NCI-H345 treated with DMSO at 0.1 percent for 48 hours (cell line): ENCODE data around the gene OTOG.

Experiments used
- DNase-seq: peaks from one replicate; lab custom pipeline; 2025; ENCODE audit not compliant: unreplicated experiment; lab: John Stamatoyannopoulos, UW

OTOG gene

GRCh38 chr11:17538054-17538453, 9.0 kb upstream of the OTOG start:
- DNase-seq: no peak

- DNase-seq: no peak
These were observed 8.3 kb upstream of the OTOG start for GRCh38 chr11:17538731-17539130.

DNA sequence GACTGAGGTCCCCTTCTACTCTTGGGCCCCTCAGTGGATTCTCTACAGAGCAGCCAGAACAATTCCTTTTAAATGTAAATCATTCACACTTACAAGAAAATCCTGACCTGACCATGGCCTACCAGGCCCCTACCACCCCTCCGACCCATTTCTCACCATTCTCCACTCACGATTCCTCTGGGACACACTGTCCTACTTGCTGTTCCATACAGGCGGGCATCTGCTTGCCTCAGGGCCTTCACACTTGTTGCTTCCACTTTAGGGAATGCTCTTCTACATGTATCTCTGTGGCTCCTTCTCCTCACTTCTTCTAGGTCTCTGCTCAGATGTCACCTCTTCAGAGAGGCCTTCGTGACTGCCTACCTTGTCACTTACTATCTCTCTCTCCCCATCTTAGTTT, 6.3 kb upstream of the OTOG start:
- DNase-seq: no peak

DNA sequence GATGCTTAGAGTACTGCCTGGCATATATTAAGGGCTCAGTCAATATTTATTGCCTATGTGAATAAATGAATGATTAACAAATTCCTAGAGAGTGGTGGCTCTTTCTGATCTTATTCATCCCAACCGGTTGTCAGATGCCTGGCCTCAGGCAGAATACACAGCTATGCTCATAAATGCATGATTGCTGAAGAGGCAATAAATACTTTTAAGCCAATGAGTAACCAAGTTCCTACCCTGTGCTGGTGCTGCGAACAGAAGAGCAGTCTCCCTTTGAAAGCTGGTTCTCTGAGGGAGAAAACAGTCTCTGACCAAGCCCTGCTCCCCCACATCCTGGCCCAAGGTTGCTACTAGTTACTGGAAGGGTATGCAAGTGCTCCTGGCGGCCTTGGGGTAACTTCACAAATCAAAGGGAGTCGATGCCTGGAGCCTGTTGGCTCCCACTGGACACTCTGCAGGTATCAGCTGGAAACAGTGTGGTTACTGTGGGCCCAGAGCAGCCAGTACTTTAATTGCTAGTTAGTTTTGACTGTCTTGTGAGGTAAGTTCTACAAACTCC, 5.7 kb upstream of the OTOG start:
- DNase-seq: no peak

GRCh38 chr11:17542249-17542648, 4.8 kb upstream of the OTOG start:
- no peak for DNase-seq

- no peak for DNase-seq
These were observed 4.0 kb upstream of the OTOG start for GRCh38 chr11:17543041-17543440.

- no peak for DNase-seq
These were observed 3.4 kb upstream of the OTOG start for GRCh38 chr11:17543574-17544180.

GRCh38 chr11:17544181-17544622, 2.9 kb upstream of the OTOG start, which contains the start of gene USH1C:
USH1C (minus strand) TSS chr11:17544416; CDS start chr11:17544307, 109 bp downstream.
- DNase-seq: no peak

- DNase-seq: no peak
These were observed 819 bp upstream of the OTOG start for GRCh38 chr11:17546240-17546639.

DNA sequence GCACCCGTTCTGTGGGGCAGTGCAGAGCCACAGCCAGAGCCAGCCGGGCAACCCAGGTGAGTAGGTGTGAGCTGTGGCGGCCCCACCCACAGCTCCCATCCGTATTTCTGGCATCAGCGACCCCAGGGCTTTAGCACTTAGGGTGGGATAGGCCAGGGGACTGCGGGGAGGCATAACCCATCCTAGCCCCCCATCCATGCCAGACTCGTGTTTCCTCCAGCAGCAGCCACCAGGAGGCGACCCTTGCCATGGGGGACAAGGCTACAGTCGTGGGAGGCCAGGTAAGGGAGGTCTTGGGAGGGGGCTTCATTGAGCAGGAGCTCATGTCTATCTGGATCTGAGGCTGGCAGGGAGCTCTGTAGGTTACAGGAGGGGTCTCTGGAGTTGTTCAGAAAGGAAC, 873 bp downstream of the OTOG start:
- no peak for DNase-seq

DNA sequence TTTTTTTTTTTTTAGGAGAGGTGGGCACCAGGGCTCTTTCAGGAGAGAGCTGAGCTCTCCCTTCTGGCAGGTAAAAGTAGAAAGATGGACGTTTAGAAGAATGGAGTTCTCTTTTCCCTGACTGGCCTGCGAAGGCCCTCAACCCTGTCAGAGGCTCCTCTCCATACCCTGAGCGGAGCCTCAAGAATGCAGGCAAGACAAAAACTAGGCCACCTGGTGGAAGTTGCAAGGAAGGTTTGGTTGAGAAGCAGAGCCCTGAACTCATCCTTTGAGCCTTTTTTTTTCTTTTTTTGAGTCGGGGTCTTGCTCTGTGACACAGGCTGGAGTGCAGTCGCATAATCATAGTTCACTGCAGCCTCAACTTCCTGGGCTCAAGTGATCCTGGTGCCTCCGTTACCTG, 1.4 kb downstream of the OTOG start:
- no peak for DNase-seq

DNA sequence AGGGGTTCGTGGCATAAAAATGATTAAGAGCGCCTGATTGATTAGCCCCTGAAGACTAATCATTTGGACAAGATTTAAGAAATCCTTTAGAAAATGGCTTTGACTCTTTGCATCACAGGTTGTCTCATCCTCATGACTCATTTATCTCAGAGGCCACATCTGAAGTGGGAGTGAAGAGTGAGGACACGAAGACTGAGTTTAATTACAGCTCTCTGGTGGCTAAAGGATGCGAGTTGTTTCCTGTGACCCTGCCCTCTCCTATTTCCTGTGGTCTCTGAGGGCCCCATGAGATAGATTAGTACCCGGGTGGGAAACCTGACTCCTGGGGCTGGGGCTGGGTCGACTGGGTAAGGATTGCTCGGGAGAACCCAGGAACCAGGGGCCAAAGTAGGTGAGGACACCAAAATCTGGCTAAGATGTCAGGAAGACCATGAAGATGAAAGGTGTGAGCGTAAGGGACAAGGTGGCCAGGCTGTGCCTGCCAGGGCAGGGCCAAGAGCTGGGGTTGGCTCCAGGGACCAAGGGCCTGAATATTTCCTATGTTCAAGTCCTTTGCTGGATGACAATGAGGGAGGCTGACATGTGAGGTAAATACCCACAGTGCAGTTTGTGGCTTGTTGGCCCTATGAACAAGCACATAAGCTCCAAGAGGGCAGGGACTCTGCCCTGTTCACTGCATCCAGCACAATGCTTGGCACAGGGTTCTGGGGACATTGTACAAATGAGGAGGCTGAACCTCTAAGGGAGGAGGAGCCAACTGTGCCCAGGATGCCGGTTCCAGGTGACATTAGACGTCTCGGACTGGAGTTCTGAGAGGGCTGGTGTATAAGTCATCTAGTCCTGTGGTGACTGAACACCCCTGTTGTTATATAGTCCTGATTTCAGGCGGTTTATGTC, 3.6 kb downstream of the OTOG start:
- no peak for DNase-seq

DNA sequence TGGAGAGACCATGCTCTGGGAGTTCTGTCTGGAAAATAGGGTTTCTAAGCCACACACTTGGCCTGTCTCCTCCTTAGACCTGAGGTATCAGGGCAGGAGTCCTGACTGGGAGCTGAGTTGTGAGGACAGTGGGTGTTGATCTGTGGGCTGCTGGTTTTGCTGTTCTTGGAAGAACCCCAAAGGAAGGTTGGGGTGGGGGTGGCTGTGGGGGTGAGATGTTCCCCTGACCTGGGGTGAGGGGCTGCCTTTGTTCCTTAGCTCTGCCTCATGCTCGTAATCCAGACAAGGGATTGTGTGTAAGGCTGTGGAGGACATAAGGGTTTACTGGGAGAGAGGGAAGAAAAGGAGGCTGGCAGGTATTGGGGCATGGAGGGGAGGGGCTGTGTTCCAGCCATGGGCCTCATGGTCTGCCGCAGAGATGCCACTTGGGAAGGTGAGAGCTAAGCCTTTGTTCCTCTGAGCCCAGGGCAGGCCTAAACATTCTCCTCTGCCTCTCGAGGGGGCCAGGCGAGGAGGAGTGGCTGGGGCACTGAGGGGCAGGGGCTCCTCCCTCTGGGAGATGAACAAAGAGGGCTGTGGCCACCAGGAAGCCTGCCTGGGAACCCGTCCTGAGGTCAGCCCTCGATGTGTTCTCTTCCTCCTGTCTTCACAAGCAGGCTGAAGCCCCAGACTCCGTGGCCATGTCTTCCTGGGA, 4.4 kb downstream of the OTOG start:
- no peak for DNase-seq

DNA sequence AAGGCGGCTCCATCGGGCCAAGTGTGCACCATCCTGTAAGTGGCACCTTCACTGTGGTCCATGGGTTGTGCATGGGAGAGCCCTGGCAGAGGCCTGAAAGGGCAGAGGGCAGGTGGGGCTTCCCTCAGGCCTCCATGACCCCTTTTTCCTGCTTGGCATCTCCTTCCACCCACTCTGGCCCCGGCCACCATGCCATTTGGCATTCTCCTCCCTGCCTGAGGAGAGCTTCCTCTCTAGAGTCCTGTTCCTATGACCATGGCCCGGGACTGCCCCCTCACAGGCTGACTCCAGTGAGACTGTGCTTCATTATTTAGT, 4.9 kb downstream of the OTOG start:
- no peak for DNase-seq

DNA sequence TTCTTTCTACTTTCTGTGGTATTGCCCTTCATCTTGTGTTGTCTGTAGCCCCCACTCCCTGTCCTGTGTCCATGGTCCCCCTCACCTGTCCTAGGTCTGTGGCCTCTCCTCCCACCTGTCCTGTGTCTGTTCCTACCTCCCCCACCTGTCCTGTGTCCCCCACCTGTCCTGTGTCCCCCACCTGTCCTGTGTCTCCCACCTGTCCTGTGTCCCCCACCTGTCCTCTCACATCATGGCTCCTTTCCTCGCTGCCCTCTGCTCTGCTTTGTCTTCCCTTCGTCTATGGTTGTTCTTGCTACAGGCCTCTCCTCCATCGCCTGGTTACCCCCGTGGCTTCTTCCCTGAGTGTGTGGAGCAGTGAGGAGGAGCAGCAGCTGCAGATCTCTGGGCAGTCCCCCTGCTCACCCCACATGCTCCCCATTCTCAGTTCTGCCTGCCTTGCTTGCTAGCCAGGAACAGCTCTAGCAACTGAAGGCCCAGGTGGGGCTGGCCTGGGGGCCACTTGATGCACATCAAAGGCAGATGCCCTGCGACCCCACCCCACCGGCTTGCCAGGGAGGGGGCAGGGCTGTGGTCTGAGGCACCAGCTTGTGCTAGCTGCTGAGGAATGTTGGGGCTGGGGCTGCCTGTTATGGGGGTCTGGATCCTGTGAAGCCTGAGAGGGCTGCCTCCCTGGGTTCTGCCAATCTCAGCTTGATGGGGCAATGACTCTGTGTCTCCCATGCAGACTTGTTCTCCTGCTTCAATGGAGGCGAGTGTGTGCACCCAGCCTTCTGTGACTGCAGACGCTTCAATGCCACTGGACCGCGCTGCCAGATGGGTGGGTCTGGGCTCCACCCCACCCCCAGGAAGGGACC, 5.6 kb downstream of the OTOG start:
- no peak for DNase-seq

DNA sequence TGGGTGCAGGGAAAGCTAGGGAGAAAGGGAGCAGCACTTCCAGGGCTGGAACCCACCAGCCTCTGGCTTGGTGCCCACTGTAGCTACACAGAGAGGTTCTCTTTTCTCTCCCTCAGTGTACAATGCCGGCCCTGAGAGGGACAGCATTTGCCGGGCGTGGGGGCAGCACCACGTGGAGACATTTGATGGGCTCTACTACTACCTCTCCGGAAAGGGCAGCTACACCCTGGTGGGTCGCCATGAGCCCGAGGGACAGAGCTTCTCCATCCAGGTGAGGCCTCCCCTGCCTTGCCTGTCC, 6.1 kb downstream of the OTOG start:
- DNase-seq: no peak

DNA sequence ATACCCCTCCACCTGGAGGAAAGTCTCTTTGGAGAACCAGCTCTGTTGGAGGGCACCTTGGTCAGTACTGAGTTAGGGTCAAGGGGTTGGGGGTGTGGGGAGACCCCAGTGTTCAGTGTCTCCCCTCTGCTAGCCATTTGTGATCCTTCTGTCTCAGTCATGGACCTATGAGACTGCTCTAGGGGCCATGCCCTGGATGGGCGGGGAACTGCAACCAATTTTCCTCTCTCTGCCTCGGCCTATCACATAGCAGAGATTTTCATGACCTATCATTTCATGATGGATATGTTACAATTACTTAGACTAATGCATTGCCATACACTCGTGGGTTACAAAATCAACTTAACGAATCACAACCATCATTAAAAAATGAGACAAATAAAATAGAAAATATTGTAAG, 7.4 kb downstream of the OTOG start:
- DNase-seq: no peak

GRCh38 chr11:17556999-17557398, 9.9 kb downstream of the OTOG start:
- no peak for DNase-seq

DNA sequence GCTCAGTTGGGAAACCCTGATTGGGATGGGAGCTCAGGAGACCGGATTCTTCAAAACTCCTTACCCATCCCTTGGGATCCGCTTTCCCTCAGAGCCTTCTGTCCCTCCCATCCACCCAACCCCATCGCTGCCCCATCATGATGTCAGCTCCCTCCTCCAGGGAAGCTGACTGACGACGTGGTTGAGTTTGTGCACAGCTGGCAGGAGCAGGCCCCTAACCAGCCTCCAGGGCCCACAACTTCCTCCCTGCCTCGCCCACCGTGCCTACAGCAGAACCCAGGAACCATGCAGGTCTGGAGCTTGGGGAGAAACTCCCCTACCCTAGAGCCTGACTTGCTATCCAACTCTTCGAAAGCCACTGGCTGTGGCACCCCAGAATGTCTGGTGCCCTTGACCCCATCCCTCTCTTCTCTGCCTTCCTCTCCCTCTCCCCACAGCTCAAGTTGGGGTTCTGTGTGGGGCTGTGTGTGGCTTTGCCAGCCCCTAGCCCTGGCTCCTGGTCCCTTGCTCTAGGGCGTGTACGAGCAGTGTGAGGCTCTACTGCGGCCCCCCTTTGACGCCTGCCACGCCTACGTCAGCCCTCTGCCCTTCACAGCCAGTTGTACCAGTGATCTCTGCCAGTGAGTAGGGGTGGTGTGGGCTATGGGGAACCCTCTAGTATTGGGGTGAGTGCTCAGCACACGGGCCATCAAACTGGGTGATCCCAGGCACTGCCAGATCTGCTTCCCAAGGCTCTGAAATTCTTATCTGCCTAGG, 11.1 kb downstream of the OTOG start:
- DNase-seq: no peak

DNA sequence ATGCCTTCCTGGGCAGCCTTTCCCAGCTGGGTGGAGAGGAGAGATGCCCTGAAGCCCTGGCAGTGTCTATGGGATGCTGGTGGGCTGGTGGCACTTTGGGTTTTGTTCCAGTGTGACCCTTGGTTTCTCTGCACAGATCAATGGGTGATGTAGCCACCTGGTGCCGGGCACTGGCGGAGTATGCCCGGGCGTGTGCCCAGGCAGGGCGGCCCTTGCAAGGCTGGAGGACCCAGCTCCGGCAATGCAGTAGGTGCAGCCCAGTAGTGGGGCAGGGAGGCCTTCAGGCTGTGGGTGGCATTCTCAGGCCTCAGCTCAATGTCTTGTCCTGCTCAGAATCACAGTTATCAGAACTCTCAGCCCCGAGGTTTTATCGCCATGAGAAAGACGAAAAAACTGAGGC, 11.9 kb downstream of the OTOG start:
- no peak for DNase-seq
